Ovary (tissue), 3 donors: ENCODE results near the gene KCNE5.

Experiments used
- CTCF ChIP-seq, 3 donors: fragments of 450-650 bp in 2 of 3; fragments of 200-600 bp in 1 of 3; IDR thresholded peaks; one replicate each; pipeline versions ENCODE4 v1.5.1 to v1.8.0; 2016 to 2022; ENCODE audit warnings: antibody characterized with exemption in 3 of 3, mild to moderate bottlenecking in 1 of 3
- EP300 ChIP-seq: sonication (generic); formaldehyde crosslinking; IDR thresholded peaks from one replicate; pipeline ENCODE4 v1.6.1; 2017; ENCODE audit warnings: antibody characterized with exemption
- donor health status: DM: no; HTN: no; CAD: no.

- TF ChIP-seq CTCF (IDR thresholded peaks at IDR 0.05) = no peak
- no peak for TF ChIP-seq EP300
Measured at GRCh38 chrX:109643687-109644086, 18.7 kb upstream of the KCNE5 start.
